K562 (cell line): Measurements from ENCODE around the gene ATF6B. TPM values are rescaled to one million over a fixed set of nuclear protein-coding genes. Genes with fewer than 3 reads are reported as not detected.

ENCODE experiments used
- ARID2 ChIP-seq: fragments of 450-650 bp; IDR thresholded peaks from 2 replicates; pipeline ENCODE4 v1.6.1; 2017; ENCODE audit warnings: antibody characterized with exemption, mild to moderate bottlenecking
- ATF7 ChIP-seq: fragments of 450-650 bp; IDR thresholded peaks from 2 replicates; pipeline ENCODE4 v1.7.1; 2014; ENCODE audit warnings: mild to moderate bottlenecking, moderate library complexity
- BRD4 ChIP-seq: fragments of 200-600 bp; sonication (generic); IDR thresholded peaks from 2 replicates; pipeline ENCODE4 v1.6.1; 2017; ENCODE audit warnings: inconsistent platforms
- CREB1 ChIP-seq, 2 experiments: sonication (generic) in 1 of 2; formaldehyde crosslinking in 1 of 2; IDR thresholded peaks; 2 replicates each; pipeline versions ENCODE4 v1.6.1 to v1.8.0; 2012 to 2022; ENCODE audit warnings: inconsistent platforms in 1 of 2, mild to moderate bottlenecking in 1 of 2, missing genetic modification reagents in 1 of 2, moderate library complexity in 1 of 2
- DDX20 ChIP-seq: fragments of 450-650 bp; IDR thresholded peaks from 2 replicates; pipeline ENCODE4 v1.6.1; 2016; ENCODE audit warnings: missing genetic modification characterization, low read depth, mild to moderate bottlenecking, missing compliant biosample characterization, moderate library complexity
- ESRRA ChIP-seq: fragments of 450-650 bp; IDR thresholded peaks from 2 replicates; pipeline ENCODE4 v1.6.1; 2014; ENCODE audit warnings: low read depth, mild to moderate bottlenecking, moderate library complexity, borderline replicate concordance
- FOSL1 ChIP-seq: fragments of 200-800 bp; sonication (Bioruptor generic); conservative IDR thresholded peaks from 2 replicates; pipeline ENCODE4 v1.6.1; 2016; ENCODE audit warnings: missing genetic modification characterization, missing compliant biosample characterization
- FOXM1 ChIP-seq, 2 experiments: fragments of 450-650 bp in 1 of 2; sonication (generic) in 1 of 2; formaldehyde crosslinking in 1 of 2; IDR thresholded peaks; 2 replicates each; pipeline versions ENCODE4 v1.6.1 to v1.9.0; 2017 to 2022; ENCODE audit warnings: low read depth in 2 of 2, mild to moderate bottlenecking in 2 of 2, missing genetic modification reagents in 1 of 2, moderate library complexity in 1 of 2
- LCOR ChIP-seq: sonication (generic); formaldehyde crosslinking; IDR thresholded peaks from 2 replicates; pipeline ENCODE4 v1.8.0; 2022; ENCODE audit warnings: mild to moderate bottlenecking, missing genetic modification reagents
- MCM7 ChIP-seq, 2 experiments: fragments of 450-650 bp; IDR thresholded peaks; 2 replicates each; pipeline ENCODE4 v1.6.1; 2016 to 2018
- PHTF2 ChIP-seq: fragments of 250-450 bp; sonication (Bioruptor Pico); IDR thresholded peaks from 2 replicates; pipeline ENCODE4 v1.5.0; 2021; ENCODE audit warnings: mild to moderate bottlenecking
- SMARCE1 ChIP-seq: fragments of 450-650 bp; IDR thresholded peaks from 2 replicates; pipeline ENCODE4 v1.7.1; 2016; ENCODE audit warnings: mild to moderate bottlenecking
- SOX6 ChIP-seq: fragments of 450-650 bp; IDR thresholded peaks from 2 replicates; pipeline ENCODE4 v1.6.1; 2014; ENCODE audit warnings: mild to moderate bottlenecking
- STAT5A ChIP-seq: IDR thresholded peaks from 2 replicates; pipeline ENCODE4 v1.6.1; 2012; ENCODE audit warnings: low read length, inconsistent platforms, borderline replicate concordance
- TBL1XR1 ChIP-seq, 2 experiments: IDR thresholded peaks; 2 replicates each; pipeline ENCODE4 v1.6.1; 2012; ENCODE audit warnings: improper control_type of control experiment in 2 of 2, low read length in 2 of 2, mild to moderate bottlenecking in 1 of 2
- ZBED1 ChIP-seq: IDR thresholded peaks from 2 replicates; pipeline ENCODE4 v1.6.1; 2014
- ZNF316 ChIP-seq: fragments of 450-650 bp; IDR thresholded peaks from 2 replicates; pipeline ENCODE4 v1.6.1; 2016
- ZNF592 ChIP-seq: fragments of 450-650 bp; IDR thresholded peaks from 2 replicates; pipeline ENCODE4 v1.6.1; 2017; ENCODE audit warnings: antibody characterized with exemption, mild to moderate bottlenecking
- ZNF639 ChIP-seq, 2 experiments: fragments of 200-800 bp in 1 of 2; sonication (Bioruptor generic) in 1 of 2; sonication (generic) in 1 of 2; formaldehyde crosslinking in 1 of 2; IDR thresholded peaks in 1 of 2; conservative IDR thresholded peaks in 1 of 2; 2 replicates each; pipeline versions ENCODE4 v1.5.0 to v1.6.1; 2016 to 2020; ENCODE audit warnings: missing compliant biosample characterization in 1 of 2, missing genetic modification characterization in 1 of 2, missing genetic modification reagents in 1 of 2
- ZNF740 ChIP-seq, 3 experiments: fragments of 200-800 bp in 1 of 3; sonication (Bioruptor generic) in 1 of 3; sonication (generic) in 1 of 3; formaldehyde crosslinking in 1 of 3; IDR thresholded peaks; 2 replicates each; pipeline versions ENCODE4 v1.6.1 to v1.8.0; 2016 to 2022; ENCODE audit warnings: mild to moderate bottlenecking in 2 of 3, missing compliant biosample characterization in 2 of 3, missing genetic modification characterization in 2 of 3, missing genetic modification reagents in 1 of 3
- polyA plus RNA-seq, 8 experiments: library from polyadenylated mRNA; depleted of rRNA in 4 of 8; stranded (reverse) in 5 of 8; unstranded in 3 of 8; fragments of >200 nt; fragmentation: Nextera tagmentation in 2 of 8; fragmentation: Illumina TruSeq in 1 of 8; extraction: Ambion mirVana in 2 of 8; extraction: Trizol in 1 of 8; gene quantifications; 2 replicates each; pipeline versions ENCODE4 v1.2.1 to v1.2.3, GENCODE V29; 2011 to 2014; ENCODE audit warnings: inconsistent platforms in 1 of 8, missing spikeins in 1 of 8
- total RNA-seq, 7 experiments: library from RNA; depleted of rRNA in 6 of 7; stranded (reverse); fragments of >200 nt in 6 of 7; fragmentation: Illumina TruSeq in 2 of 7; extraction: Trizol in 2 of 7; gene quantifications; 2 replicates each; pipeline versions ENCODE4 v1.2.1 to v1.2.3, GENCODE V29; 2011 to 2021; ENCODE audit warnings: low replicate concordance in 1 of 7

ATF6B gene
- total and polyA plus RNA-seq, 9 of the 15 experiments (the other 6 are each of a cell fraction or from before 2014, with no cell fraction given): 20.7 to 131 (median 31.7) TPM

GRCh38 chr6:32167761-32168262 lies 39.8 kb upstream of the ATF6B start (continued):
- TF ChIP-seq CREB1 (IDR thresholded peaks at IDR 0.05) (peak; percentile 60; the same call in 1 of the 2 replicates), CREB1 (CRISPR knock-in tag; IDR thresholded peaks at IDR 0.05) (no peak), ZNF592 (peak; percentile 96), ZNF740 (CRISPR knock-in tag; IDR thresholded peaks at IDR 0.05) (no peak), ZNF740 (tag; IDR thresholded peaks at IDR 0.05) (no peak; a peak in 1 of 4 replicates), ZNF316 (no peak), TBL1XR1 (IDR thresholded peaks at IDR 0.05; ENCODE audit: low read length in 2 of 2) (peak in 1 of 2 experiments; percentile 90; a peak in 2 of 4 replicates), BRD4 (0 out of 2 replicates have a peak, but pooled peaks have one; percentile 46), DDX20 (no peak), ATF7 (peak; percentile 76), MCM7 (IDR thresholded peaks at IDR 0.05) (no peak), ARID2 (no peak), ESRRA (peak; percentile 61; the same call in 1 of the 2 replicates), STAT5A (peak; percentile 86), PHTF2 (no peak), FOSL1 (tag) (peak; percentile 57), ZNF639 (CRISPR knock-in tag; conservative IDR thresholded peaks at IDR 0.05 in 1 of 2, IDR thresholded peaks at IDR 0.05 in 1 of 2) (peak in 1 of 2 experiments; percentile 85; a peak in 2 of 4 replicates), FOXM1 (IDR thresholded peaks at IDR 0.05; ENCODE audit: low read depth) (peak; percentile 90), FOXM1 (CRISPR knock-in tag; IDR thresholded peaks at IDR 0.05; ENCODE audit: low read depth) (no peak), SMARCE1 (peak; percentile 94), ZBED1 (peak; percentile 76; the same call in 1 of the 2 replicates), LCOR (CRISPR knock-in tag) (0 out of 2 replicates have a peak, but pooled peaks have one; percentile 10), SOX6 (peak; percentile 100)
